BJ (cell line): ENCODE measurements around the gene MOXD1. TPM values are rescaled to one million over a fixed set of nuclear protein-coding genes. Genes with fewer than 3 reads are reported as not detected.

Source experiments
- CTCF ChIA-PET: fragments of 350-600 bp; formaldehyde crosslinking; extraction: SDS; loops from one replicate; lab custom pipeline; 2021; ENCODE audit warnings: antibody characterized with exemption, inconsistent platforms; lab: Yijun Ruan, JAX
- POLR2A ChIA-PET: fragments of 300-600 bp; sonication (Branson Sonifier 250); formaldehyde crosslinking; extraction: SDS; loops from one replicate; lab custom pipeline; 2021; ENCODE audit warnings: antibody characterized with exemption; lab: Charles Lee
- DNase-seq: peaks from one replicate; pipeline ENCODE4 v3.0.0-alpha.2; 2011; ENCODE audit warnings: low read depth
- H3K27me3 ChIP-seq: 2 replicates; pipeline ENCODE4 v1.6.0; 2011; ENCODE audit warnings: low read length; ENCODE audit not compliant: control insufficient read depth, insufficient read depth
- H3K36me3 ChIP-seq: 2 replicates; pipeline ENCODE4 v1.5.1; 2011; ENCODE audit warnings: low read length; ENCODE audit not compliant: control insufficient read depth, insufficient read depth
- H3K4me3 ChIP-seq: 2 replicates; pipeline ENCODE4 v1.5.1; 2011; ENCODE audit warnings: low read depth, mild to moderate bottlenecking, control low read depth, low read length
- polyA plus RNA-seq: library from polyadenylated mRNA; depleted of rRNA; stranded (reverse); fragments of >200 nt; gene quantifications from 2 replicates; pipeline ENCODE4 v1.2.3, GENCODE V29; 2011
- TF ChIP-seq, protein P1 (sequence below): IDR thresholded peaks from 2 replicates; pipeline ENCODE4 v1.5.1; 2011; ENCODE audit warnings: low read depth, mild to moderate bottlenecking, control low read depth, inconsistent platforms, low read length, moderate library complexity; ENCODE audit not compliant: insufficient read depth

Gene MOXD1
- polyA plus RNA-seq, 1 experiment = 71.3 TPM

GRCh38 chr6:132400555-132400882 is 756 bp downstream of the MOXD1 start:
- H3K36me3 ChIP-seq = no peaks in the 10 kb centered on the region
- peaks cover 1% of the 10 kb centered on the region; the same call in 1 of the 2 replicates for H3K27me3 ChIP-seq
- DNase-seq = no peak
- ChIA-PET POLR2A (no interaction called here), CTCF (interaction anchor here (0.9 to 1.3 kb wide), 2 partner anchors 99 to 120 kb away, joined by 3 read pairs; no protein-coding TSS in a partner anchor)
- peak overlapping the region; percentile 95 for H3K4me3 ChIP-seq
- TF ChIP-seq, protein P1, sequence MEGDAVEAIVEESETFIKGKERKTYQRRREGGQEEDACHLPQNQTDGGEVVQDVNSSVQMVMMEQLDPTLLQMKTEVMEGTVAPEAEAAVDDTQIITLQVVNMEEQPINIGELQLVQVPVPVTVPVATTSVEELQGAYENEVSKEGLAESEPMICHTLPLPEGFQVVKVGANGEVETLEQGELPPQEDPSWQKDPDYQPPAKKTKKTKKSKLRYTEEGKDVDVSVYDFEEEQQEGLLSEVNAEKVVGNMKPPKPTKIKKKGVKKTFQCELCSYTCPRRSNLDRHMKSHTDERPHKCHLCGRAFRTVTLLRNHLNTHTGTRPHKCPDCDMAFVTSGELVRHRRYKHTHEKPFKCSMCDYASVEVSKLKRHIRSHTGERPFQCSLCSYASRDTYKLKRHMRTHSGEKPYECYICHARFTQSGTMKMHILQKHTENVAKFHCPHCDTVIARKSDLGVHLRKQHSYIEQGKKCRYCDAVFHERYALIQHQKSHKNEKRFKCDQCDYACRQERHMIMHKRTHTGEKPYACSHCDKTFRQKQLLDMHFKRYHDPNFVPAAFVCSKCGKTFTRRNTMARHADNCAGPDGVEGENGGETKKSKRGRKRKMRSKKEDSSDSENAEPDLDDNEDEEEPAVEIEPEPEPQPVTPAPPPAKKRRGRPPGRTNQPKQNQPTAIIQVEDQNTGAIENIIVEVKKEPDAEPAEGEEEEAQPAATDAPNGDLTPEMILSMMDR = no peak

- TF ChIP-seq, protein P1 = no peak
- ChIA-PET CTCF (interaction anchor here (0.9 kb wide), 1 partner anchor 98 kb away, joined by 3 read pairs; no protein-coding TSS in a partner anchor), POLR2A (interaction anchor here (0.6 kb wide), 1 partner anchor 8 kb away, joined by 3 read pairs; no protein-coding TSS in a partner anchor)
- H3K4me3 ChIP-seq = peak overlapping the region; percentile 95
- peaks cover 1% of the 10 kb centered on the region; the same call in 1 of the 2 replicates for H3K27me3 ChIP-seq
- no peaks in the 10 kb centered on the region for H3K36me3 ChIP-seq
- DNase-seq = peak; percentile 85
These were observed 1.8 kb downstream of the MOXD1 start for GRCh38 chr6:132399376-132400074.

DNA sequence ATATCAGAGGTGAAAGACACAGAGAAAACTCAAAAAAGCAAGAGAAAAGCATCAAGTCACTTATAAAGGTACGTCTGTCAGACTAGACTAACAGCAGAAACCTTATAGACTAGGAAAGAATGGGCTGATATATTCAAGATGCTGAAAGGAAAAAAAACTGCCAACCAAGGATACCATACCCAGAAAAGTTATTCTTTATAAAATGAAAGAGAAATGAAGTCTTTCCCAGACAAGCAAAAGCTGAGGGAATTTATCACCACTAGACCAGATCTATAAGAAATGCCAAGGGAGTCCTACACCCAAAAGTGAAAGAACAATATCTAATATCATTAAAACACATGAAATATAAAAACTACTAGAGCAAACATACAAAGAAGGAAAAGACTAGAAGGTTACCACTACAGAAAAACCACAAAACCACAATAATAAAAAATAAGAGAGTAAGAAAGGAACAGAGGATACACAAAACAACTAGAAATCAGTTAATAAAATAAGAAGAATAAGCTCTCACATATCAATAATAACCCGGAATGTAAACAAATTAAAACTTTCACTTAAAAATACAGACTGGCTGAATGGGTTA is 6.2 kb downstream of the MOXD1 start:
- ChIA-PET CTCF (no interaction called here), POLR2A (interaction anchor here (0.6 kb wide), 1 partner anchor 10 kb away, joined by 5 read pairs; no protein-coding TSS in a partner anchor)
- H3K27me3 ChIP-seq = no peaks in the 10 kb centered on the region
- no peak for DNase-seq
- TF ChIP-seq, protein P1 = no peak
- no peaks in the 10 kb centered on the region for H3K36me3 ChIP-seq
- no peak overlapping the region for H3K4me3 ChIP-seq

DNA sequence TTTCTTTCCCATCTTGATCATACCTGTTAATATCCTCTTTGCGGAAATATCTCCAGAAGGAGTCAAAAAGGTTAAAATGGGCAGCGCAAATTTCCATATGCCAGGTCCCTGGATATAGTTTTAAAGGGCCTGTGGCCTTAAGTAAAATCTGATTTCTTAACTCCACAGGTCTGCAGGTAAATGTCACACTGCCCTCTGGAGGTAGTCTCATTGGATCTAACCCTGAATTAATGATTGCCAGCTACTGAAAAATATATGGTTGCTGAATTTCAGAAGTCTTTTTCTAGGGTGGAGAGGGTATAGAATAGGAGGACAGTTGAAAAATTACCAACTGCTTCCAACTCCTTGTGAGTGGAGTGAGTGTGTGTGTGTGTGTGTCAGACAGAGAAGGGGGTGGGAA is 8.5 kb downstream of the MOXD1 start:
- POLR2A ChIA-PET = no interaction called here
- DNase-seq = no peak
- Histone ChIP-seq H3K36me3 (no peaks in the 10 kb centered on the region), H3K4me3 (no peak overlapping the region), H3K27me3 (no peaks in the 10 kb centered on the region)
- CTCF ChIA-PET = interaction anchor here (0.7 to 1.6 kb wide), 11 partner anchors 11 to 486 kb away, joined by 3 to 7 read pairs (median 3); no protein-coding TSS in a partner anchor
- TF ChIP-seq, protein P1 = no peak

DNA sequence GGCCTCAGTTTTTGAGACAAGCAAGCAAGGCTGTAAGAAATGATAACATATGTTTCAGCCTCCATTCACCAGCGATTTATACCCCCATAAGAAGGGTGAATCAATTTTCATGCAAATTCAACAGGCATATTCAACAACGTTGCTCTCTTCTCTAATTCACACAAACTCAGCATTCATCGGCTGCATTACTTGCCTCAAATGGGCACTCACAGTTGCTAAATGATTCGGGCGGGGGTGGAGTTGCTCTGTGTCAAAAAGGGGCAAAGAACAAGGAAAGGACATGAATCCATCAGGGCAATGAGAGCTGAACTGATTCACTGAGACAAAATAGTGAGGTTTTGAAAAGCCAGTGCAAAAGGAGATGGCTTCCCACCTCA is 9.0 kb downstream of the MOXD1 start:
- no peaks in the 10 kb centered on the region for H3K27me3 ChIP-seq
- ChIA-PET POLR2A (no interaction called here), CTCF (interaction anchor here (0.7 to 1.6 kb wide), 4 partner anchors 10 to 477 kb away, joined by 3 read pairs; no protein-coding TSS in a partner anchor)
- no peak for DNase-seq
- TF ChIP-seq, protein P1 = no peak
- no peak overlapping the region for H3K4me3 ChIP-seq
- no peaks in the 10 kb centered on the region for H3K36me3 ChIP-seq
